PC-3 (cell line): ENCODE data around the gene NCS1. TPM values are rescaled to one million over a fixed set of nuclear protein-coding genes. Genes with fewer than 3 reads are reported as not detected.
A peak's percentile ranks its signal among the peaks of the same experiment; 100 is the strongest.
"Not testable (repeated sequence)": the region's sequence is repeated elsewhere in the genome, so short reads cannot be mapped to it uniquely, and the experiment has no call there.

Experiments
- ATAC-seq: fragments of 200-7000 bp; cut with Tn5 transposase; 2 replicates; pipeline ENCODE4 v1.9.1; 2020; ENCODE audit warnings: mild to moderate bottlenecking, moderate library complexity
- BruUV-seq: library from RNA; stranded (reverse); fragments of 400-500 nt; replicated peaks from 2 replicates; lab custom pipeline; 2021; lab: Mats Ljungman, UMichigan
- CTCF ChIA-PET: fragments of 300-600 bp; sonication (Branson Sonifier 250); formaldehyde crosslinking; loops from one replicate; lab custom pipeline; 2022; ENCODE audit warnings: antibody characterized with exemption; lab: Charles Lee
- POLR2A ChIA-PET: fragments of 300-600 bp; sonication (Branson Sonifier 250); formaldehyde crosslinking; loops from one replicate; lab custom pipeline; 2022; ENCODE audit warnings: antibody characterized with exemption; ENCODE audit not compliant: unreplicated experiment; lab: Charles Lee
- DNase-seq: peaks from one replicate; pipeline ENCODE4 v3.0.0-alpha.2; 2015
- H2AFZ ChIP-seq: fragments of 300-600 bp; sonication (generic); 2 replicates; pipeline ENCODE4 v1.6.0; 2016; ENCODE audit warnings: antibody characterized with exemption, low read length
- H3F3A ChIP-seq: fragments of 300-600 bp; sonication (generic); one replicate; pipeline ENCODE4 v1.6.0; 2017; ENCODE audit warnings: antibody characterized with exemption, low read length, control low read depth, mild to moderate bottlenecking; ENCODE audit not compliant: unreplicated experiment
- H3K27ac ChIP-seq: fragments of 300-600 bp; sonication (generic); 2 replicates; pipeline ENCODE4 v1.5.1; 2016; ENCODE audit warnings: mild to moderate bottlenecking, low read length
- H3K27me3 ChIP-seq: fragments of 300-600 bp; sonication (generic); 2 replicates; pipeline ENCODE4 v1.6.1; 2016; ENCODE audit warnings: low read length, mixed read lengths
- H3K36me3 ChIP-seq: fragments of 300-600 bp; sonication (generic); 2 replicates; pipeline ENCODE4 v1.6.1; 2016; ENCODE audit warnings: low read depth, mixed run types, low read length, mixed read lengths
- H3K4me1 ChIP-seq: fragments of 300-600 bp; sonication (generic); 2 replicates; pipeline ENCODE4 v1.5.1; 2016; ENCODE audit warnings: low read length; ENCODE audit not compliant: insufficient read depth
- H3K4me2 ChIP-seq: fragments of 300-600 bp; sonication (generic); 2 replicates; pipeline ENCODE4 v1.6.0; 2016; ENCODE audit warnings: low read length
- H3K4me3 ChIP-seq: fragments of 300-600 bp; sonication (generic); 2 replicates; pipeline ENCODE4 v1.5.1; 2016; ENCODE audit warnings: mild to moderate bottlenecking, low read length, mixed read lengths
- H3K79me2 ChIP-seq: fragments of 300-600 bp; sonication (generic); 2 replicates; pipeline ENCODE4 v1.6.1; 2017; ENCODE audit warnings: low read length, mixed read lengths
- H3K9ac ChIP-seq: fragments of 300-600 bp; sonication (generic); 2 replicates; pipeline ENCODE4 v1.6.0; 2016; ENCODE audit warnings: mild to moderate bottlenecking, low read length
- H3K9me2 ChIP-seq: fragments of 300-600 bp; sonication (generic); replicated peaks from 2 replicates; pipeline ENCODE4 v1.6.1; 2016; ENCODE audit warnings: mixed run types, low read length, mixed read lengths
- H3K9me3 ChIP-seq: fragments of 300-600 bp; sonication (generic); 2 replicates; pipeline ENCODE4 v1.6.1; 2016; ENCODE audit warnings: low read length, mixed read lengths
- H4K20me1 ChIP-seq: fragments of 300-600 bp; sonication (generic); 2 replicates; pipeline ENCODE4 v1.6.1; 2016; ENCODE audit warnings: low read length, mixed read lengths
- CTCF ChIP-seq: fragments of 300-600 bp; sonication (generic); conservative IDR thresholded peaks from 2 replicates; pipeline ENCODE4 v1.5.1; 2017; ENCODE audit warnings: antibody characterized with exemption, low read depth, mild to moderate bottlenecking, low read length
- EZH2 ChIP-seq: fragments of 300-600 bp; sonication (generic); IDR thresholded peaks from one replicate; pipeline ENCODE4 v1.6.1; 2017; ENCODE audit warnings: antibody characterized with exemption, mild to moderate bottlenecking, low read length; ENCODE audit not compliant: unreplicated experiment
- EZH2phosphoT487 ChIP-seq: fragments of 300-600 bp; sonication (generic); IDR thresholded peaks from 2 replicates; pipeline ENCODE4 v1.6.1; 2018; ENCODE audit warnings: mild to moderate bottlenecking, antibody characterized with exemption, low read length, borderline replicate concordance
- intact Hi-C: fragments of 100-400 bp; cut with micrococcal nuclease; formaldehyde crosslinking; loops from 2 replicates; pipeline ENCODE4 v1.9.0; 2023
- total RNA-seq: library from RNA; depleted of rRNA; stranded (reverse); fragments of >200 nt; gene quantifications from 2 replicates; pipeline ENCODE4 v1.2.3, GENCODE V29; 2014

The NCS1 gene
- total RNA-seq, 1 experiment from 2014 or later: 14.0 TPM

GRCh38 chr9:130276121-130276520 is 103.9 kb downstream of the NCS1 start:
- Histone ChIP-seq H3K79me2 (no peaks in the 10 kb centered on the region), H3K4me1 (no peaks in the 10 kb centered on the region), H2AFZ (no peak overlapping the region), H3K9me3 (no peaks in the 10 kb centered on the region), H3K9ac (no peak overlapping the region), H3K36me3 (no peaks in the 10 kb centered on the region), H3K4me2 (no peak overlapping the region), H3F3A (no peaks in the 10 kb centered on the region), H3K9me2 (no peaks in the 10 kb centered on the region), H4K20me1 (no peaks in the 10 kb centered on the region), H3K4me3 (no peak overlapping the region), H3K27me3 (no peaks in the 10 kb centered on the region), H3K27ac (no peak overlapping the region)
- ChIA-PET CTCF (no interaction called here), POLR2A (no interaction called here)
- DNase-seq (peak; percentile 9), ATAC-seq (no peak)
- intact Hi-C loops: no loop called here
- TF ChIP-seq EZH2 (no peak), CTCF (no peak), EZH2phosphoT487 (no peak)
- BruUV-seq: no TSS peak

GRCh38 chr9:130276955-130277354 is 104.8 kb downstream of the NCS1 start:
- Histone ChIP-seq H4K20me1 (no peaks in the 10 kb centered on the region), H3K36me3 (no peaks in the 10 kb centered on the region), H3K27ac (no peak overlapping the region), H3K27me3 (no peaks in the 10 kb centered on the region), H3K9me2 (no peaks in the 10 kb centered on the region), H2AFZ (no peak overlapping the region), H3K4me3 (no peak overlapping the region), H3F3A (no peaks in the 10 kb centered on the region), H3K4me2 (no peak overlapping the region), H3K79me2 (no peaks in the 10 kb centered on the region), H3K4me1 (no peaks in the 10 kb centered on the region), H3K9me3 (no peaks in the 10 kb centered on the region), H3K9ac (no peak overlapping the region)
- TF ChIP-seq EZH2phosphoT487 (no peak), EZH2 (no peak), CTCF (no peak)
- CTCF ChIA-PET: no interaction called here
- ATAC-seq: no peak
- no TSS peak for BruUV-seq
- POLR2A ChIA-PET: no interaction called here
- DNase-seq: no peak
- intact Hi-C loops: no loop called here

- H3K9me3 ChIP-seq, H4K20me1 ChIP-seq, H2AFZ ChIP-seq, H3K9me2 ChIP-seq, POLR2A ChIA-PET, DNase-seq, H3K4me3 ChIP-seq, BruUV-seq, H3K27ac ChIP-seq, H3K27me3 ChIP-seq, H3F3A ChIP-seq, H3K36me3 ChIP-seq, intact Hi-C loops, H3K4me1 ChIP-seq, H3K9ac ChIP-seq, H3K4me2 ChIP-seq, ATAC-seq, CTCF ChIA-PET, H3K79me2 ChIP-seq: not testable (repeated sequence)
These were observed 105.3 kb downstream of the NCS1 start for GRCh38 chr9:130277525-130277924.
